SH-SY5Y (cell line): ENCODE measurements around the gene WNT3.

Experiments
- GATA2 ChIP-seq: IDR thresholded peaks from 2 replicates; pipeline ENCODE4 v1.6.1; 2011; ENCODE audit warnings: mild to moderate bottlenecking, low read depth, low read length
- GATA3 ChIP-seq: IDR thresholded peaks from 2 replicates; pipeline ENCODE4 v1.6.1; 2011; ENCODE audit warnings: low read depth, mild to moderate bottlenecking, low read length, moderate library complexity

DNA sequence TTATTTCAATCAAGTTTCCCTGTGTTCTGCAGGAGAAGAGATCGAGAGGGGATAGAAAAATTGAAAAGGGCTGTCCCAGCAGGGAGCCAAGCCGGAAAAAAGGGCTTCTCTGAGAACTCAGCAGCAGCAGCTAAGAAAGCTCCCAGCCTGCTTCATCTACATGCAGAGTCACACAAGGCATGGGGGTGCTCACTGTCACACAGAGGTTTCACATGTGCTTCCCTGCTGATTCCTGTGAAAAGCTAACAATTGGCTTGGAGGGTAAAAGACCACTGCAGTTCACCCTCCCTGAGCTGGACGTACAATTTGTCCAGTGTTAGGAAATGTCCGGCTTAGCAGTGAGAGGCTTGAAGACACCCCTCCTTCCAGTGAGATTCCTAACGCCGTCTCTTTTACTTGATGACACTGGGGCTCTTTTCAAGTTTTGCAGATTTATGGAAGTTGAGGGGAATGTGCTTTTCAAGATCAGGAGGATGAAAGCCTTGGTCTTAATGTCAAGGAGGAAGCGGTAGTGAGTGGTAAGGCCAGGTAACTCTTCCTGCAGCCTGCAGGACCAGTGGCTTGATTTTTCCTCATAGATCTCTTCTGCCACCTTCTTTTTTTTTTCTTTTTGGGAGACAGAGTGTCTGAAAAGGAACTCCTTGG lies 85.6 kb downstream of the WNT3 start:
- no peak for TF ChIP-seq GATA3
- TF ChIP-seq GATA2 = no peak
